T47D (cell line): ENCODE results near the gene TMEM121.

ENCODE experiments used
- DNase-seq, 2 experiments: peaks; one replicate each; pipeline versions ENCODE4 v3.0.0 to v3.0.0-alpha.2; 2011 to 2012; ENCODE audit warnings: low read depth in 1 of 2, low spot score in 1 of 2
- JUND ChIP-seq: IDR thresholded peaks from 2 replicates; pipeline ENCODE4 v1.6.1; 2012; ENCODE audit warnings: low read depth
- in situ Hi-C: cut with HindIII; loops from 2 replicates; pipeline ENCODE4 v1.10.0; 2016; ENCODE audit warnings: low sequenced_read_pairs, low pct_unique_long_range_greater_than_20kb

The TMEM121 gene

DNA sequence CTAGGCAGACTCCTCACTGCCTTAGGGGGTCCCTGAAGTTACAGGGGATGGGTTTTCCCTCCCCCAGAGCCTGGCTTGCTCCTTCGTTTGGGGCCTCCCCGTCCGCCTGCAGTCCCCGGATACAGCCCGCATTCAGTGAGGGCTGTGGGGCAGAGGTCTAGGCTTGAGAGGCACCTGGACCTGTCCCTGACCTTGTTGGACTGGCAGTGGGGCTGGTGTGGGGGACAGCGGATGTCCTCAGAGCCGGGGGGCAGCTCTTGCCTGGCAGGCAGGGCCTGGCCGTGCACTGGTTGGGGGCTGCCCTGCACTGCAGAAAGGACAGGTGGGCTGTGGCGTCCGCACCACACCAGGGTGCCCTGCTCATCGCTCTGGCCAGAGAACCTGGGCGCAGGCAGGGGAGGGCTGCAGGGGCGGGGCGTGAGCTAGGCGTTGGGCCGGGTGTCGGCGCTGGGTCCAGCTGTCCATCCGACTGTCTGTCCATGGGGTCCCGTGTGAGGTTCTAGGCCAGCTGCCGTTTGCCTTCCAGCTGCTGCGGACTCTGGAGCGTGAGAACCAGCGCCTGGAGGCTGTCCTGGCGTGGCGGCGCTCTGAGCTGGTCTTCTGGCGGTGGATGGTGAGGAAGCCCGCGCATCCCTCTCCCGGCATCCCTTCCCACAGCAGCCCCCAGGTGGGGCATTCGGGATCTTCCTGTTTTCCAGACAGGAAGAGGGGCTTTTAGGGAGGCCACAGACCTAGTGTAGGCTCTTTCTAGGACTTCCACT is 29.4 kb upstream of the TMEM121 start:
- DNase-seq = no peak
- in situ Hi-C loops = no loop called here
- TF ChIP-seq JUND = no peak

DNA sequence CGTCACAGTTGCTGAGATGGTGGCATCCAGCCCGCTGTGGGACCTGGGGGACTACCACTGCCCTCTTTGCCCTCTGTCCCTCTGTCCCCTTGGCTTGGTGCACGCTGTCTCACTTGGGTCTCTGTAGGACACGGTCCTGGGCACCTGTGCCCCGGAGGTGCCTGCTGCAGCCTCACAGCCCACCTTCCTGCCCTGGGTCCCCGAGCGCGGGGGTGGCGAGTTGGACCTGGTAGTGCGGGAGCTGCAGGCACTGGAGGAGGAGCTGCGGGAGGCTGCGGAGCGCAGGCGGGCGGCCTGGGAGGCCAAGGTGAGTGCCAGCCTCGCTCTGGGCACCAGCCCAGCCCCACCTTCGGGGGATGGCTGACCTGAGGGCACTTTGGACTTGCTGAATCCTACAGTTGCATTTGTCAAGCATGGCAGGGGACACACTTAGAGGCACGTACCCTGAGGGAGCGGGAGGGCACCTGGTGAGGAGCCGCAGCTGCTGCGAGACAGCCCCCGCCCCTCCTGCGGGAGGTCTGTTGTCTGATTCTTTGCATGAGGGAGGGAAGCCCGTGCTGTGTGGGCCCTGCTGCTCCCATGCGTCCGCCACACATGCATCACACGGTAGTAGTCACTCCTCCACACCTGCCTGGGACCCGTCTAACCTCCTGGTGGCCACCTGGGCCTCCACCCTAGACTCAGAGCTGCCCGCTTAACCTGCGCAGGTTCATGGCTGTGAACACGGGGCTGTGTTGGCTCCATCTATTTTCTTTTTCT is 28.5 kb upstream of the TMEM121 start:
- DNase-seq = no peak
- no peak for TF ChIP-seq JUND
- in situ Hi-C loops = no loop called here

DNA sequence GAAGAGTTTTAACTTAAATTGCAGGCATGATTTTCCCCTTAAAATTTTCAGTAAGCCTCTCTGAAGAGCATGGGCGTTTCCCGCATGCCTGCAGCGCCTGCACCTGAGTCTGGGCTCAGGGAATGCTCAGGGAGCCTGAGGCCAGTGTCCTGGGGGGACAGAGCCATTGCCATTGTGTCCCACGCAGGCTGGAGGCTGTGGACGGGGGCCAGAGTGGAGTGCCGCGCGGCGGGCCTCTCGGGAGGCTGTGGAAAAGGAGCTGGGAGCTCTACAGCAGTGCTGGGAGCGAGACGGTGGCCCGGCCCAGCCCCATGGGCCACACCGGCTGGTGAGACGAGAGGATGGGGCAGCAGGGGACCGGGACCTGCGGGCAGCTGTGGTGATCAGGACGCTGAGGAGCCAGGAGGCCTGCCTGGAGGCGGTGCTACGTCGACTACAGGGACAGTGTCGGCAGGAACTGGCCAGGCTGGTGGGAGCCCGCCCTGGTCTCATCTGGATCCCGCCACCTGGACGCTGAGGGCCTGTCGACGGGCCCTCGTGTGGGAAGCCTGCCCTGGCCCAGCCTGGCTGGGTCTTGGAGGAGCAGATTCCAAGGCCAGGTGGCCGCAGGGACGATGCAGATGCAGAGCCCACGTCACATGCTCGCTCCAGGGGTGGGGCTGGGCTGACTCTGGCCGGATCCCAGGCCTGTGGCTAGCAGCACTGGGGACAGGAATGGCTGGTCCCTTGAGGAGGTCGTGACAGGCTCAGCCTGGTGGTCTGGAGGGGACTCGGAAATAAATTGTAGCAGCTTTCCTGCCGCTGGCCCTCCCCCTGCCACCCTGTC is 27.7 kb upstream of the TMEM121 start:
- TF ChIP-seq JUND = no peak
- DNase-seq = no peak
- in situ Hi-C loops = no loop called here

DNA sequence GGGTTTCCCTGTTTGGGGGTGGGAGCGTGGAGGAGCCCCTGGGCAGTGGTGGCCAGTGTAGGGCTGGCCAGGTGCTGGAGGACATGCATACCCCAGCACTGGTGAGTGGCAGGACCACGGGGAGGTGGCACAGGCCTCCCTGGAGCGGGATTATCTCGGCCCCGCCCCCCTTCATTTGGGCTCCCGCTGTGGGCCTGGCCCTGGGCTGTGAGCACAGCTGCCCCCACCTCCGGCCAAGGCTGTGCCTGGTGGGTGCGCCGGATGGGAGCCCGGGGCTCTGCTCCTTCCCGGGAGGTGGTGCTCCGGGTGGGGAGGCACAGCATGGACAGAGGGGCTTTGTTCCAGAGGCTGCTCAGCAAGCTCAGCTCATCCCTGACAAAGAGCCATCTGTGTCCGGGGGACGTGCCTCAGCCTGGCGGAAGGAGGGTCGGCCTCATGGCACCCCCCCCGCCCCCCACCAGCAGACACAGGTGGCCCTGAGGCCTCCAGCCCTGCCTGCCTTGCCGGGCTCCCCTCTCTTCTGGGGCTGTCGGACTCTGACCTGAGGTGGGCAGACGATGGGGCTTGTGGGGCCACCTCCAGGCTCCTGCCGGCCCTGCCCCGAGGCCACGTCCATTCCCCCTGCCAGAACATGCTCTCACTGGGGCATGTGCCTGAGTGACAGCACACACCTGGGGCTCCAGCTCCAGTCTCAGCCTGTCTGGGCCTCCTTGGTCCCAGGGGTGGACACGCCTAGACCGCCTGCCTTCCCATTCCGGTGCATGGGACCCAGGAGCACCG is 26.9 kb upstream of the TMEM121 start:
- in situ Hi-C loops = no loop called here
- no peak for TF ChIP-seq JUND
- DNase-seq = no peak

DNA sequence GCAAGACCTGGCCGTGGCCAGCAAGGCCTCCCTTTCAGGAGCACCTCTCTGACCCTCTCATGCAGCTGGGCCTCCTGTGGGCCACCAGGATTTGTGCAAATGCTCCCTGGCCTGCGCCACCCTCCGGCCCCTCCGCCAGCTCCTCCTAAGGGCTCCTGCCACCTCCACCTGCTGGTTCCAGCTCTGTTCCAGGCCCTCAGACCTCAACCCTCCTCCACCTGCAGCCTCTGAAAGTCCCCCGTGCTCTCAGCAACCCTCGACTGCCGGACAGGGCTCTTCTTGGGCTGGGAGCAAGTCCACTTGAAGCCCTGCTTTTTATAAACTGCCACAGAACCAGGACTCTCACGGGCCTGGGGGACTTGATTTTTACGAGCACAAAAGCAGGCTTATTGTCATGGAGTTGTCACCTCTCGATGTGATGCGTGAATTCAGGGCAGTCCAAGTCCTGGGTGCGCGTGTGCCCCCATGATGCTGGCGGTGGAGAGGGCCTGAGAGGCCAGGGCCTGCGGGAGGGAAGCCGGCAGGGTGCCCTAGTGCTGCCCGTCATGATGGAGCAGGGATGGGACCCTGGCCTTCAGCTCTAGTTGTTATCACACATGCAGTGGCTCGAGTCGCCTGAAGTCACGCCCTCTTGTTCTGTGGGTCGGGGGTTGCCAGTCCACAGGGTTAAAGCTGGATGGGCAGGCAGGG is 26.2 kb upstream of the TMEM121 start:
- DNase-seq = no peak
- in situ Hi-C loops = no loop called here
- no peak for TF ChIP-seq JUND

DNA sequence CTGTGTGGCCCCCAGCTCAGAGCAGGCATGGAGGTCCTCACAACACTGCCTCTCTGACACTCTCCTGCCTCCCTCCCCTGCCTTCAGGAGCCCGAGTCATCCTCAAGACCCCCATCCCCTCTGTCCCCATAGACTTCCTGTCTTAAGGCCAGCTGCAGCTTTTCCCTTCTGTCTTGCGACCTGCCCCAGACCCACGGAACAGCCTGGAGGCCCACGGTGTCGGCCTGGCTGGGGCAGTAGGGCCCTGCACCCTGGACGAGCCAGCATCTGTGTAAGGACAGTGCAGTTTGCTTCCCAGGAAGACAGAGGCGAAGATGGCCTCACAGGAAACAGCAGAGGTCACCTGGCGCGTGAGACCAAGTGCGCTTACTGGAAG is 25.7 kb upstream of the TMEM121 start:
- in situ Hi-C loops = no loop called here
- DNase-seq = no peak
- no peak for TF ChIP-seq JUND

DNA sequence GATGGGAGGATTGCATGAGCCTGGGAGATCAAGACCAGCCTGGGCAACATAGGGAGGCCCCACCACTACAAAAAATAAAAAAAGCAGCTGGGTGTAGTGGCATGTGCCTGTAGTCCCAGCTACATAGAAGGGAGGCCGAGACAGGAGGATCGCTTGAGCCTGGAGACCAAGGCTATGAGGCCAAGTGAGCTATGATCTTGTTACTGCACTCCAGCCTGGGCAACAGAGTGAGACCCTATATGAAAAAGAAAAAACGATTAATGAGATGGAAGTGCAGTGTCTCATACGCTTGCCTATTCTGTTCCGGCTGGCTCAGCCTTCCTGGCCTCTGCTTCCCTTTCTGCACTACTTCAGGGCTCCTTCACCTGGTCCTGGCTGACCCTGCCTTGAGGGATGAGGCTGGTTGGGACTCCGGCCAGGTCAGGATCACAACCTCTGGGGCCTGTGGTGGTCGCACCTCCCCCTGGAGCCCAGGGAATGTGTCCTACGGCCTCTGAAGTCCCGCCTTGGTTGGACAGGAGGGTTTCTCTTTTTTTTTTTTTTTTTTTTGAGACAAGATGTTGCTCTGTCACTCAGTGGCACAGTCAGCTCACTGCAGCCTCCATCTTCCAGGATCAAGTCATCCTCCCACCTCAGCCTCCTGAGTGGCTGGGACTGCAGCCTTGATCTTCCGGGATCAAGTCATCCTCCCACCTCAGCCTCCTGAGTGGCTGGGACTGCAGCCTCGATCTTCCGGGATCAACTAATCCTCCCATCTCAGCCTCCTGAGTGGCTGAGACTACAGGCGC is 24.7 kb upstream of the TMEM121 start:
- TF ChIP-seq JUND = no peak
- in situ Hi-C loops = no loop called here
- DNase-seq = no peak

DNA sequence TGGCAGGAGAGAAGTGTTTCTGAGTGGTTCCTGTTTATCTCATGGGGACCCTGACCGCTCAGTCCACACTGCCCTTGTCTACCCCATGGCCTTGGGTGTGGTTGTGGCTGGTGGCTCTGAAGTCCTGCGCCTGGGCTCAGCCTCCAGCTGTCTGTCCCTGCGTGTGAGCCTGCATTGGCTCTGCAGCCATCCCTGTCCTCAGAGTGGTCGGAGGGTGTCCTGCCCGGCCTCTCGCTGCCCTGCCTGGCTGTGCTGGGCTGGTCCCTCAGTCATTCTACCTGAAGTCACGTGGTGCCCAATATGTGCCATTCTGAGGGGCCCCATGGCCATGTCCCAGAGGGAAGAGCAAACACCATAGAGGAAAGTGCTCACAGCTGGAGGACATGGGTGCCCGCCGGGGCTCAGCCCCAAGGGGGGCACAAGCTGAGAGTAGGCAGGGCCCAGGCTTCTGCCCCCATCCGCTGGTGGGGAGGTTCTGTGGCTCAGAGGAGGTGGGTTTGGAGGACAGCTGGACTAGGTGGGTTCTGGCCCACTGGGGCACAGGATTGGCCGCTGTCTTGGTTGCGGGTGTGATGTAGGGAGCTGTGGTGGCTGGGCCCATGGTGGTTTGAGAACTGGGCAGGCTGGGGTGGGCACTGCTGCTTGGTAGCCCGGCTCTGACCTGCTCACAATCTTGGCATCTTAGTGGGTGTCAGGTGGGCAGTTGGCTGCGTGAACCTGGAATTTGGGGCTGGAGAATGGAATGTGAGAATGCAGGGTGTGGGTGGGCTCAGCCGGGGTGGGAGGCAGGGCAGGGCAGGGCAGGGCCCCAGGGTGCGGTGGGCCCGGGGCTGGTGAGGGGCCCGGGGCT is 23.7 kb upstream of the TMEM121 start:
- DNase-seq = no peak
- in situ Hi-C loops = no loop called here
- TF ChIP-seq JUND = no peak

DNA sequence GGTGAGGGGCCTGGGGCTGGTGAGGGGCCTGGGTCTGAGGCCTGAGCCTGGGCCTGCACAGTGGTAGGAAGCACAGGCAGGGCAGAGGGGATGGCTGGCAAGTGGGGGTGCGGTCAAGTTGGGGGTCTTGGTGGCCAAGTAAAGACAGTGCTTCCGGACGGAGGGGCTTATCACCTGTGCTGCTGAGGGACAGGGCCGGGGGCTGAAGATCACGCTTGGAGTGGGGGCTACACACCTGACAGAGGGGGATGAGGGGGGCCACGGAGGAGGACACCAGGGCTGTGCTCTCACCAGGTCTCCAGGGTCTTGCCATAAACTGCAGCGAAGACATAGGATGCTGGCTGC is 23.1 kb upstream of the TMEM121 start:
- no peak for TF ChIP-seq JUND
- in situ Hi-C loops = no loop called here
- no peak for DNase-seq

DNA sequence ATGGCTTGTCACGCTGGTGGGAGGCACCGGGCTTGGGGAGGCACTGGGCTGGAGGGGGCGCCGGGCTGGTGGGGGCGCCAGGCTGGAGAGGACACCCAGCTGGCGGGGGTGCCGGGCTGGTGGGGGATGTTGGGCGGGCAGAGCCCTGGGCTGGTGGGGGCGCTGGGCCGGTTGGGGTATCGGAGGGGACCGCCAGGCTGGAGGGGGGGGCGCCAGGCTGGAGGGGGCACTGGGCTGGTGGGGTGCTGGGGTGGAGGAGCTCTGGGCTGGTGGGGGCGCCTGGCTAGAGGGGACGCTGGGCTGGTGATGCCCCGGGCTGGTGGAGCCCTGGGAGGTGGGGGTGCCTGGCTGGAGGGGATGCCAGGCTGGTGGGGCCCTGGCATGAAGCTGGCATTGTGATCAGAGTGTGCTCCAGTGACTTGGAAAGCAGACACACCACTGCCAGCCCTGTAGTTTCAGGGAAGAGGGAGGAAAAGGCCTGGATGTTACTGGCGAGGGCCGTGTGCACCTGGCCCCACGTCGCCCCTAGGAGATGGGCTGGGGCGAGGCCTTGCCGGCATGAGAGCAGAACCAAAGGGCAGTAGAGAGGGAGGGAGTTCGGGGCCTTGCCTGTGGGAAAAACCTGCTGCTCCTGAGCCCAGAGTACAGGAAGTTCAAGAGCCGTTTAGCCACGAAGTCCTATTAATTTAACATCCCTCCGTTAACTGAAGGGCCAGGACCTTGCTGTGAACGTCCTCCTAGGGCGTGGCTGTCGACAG is 22.3 kb upstream of the TMEM121 start:
- in situ Hi-C loops = no loop called here
- no peak for DNase-seq
- TF ChIP-seq JUND = no peak
